Tibial nerve (tissue), 4 donors: ENCODE data around the gene HSBP1. TPM values are rescaled to one million over a fixed set of nuclear protein-coding genes. Genes with fewer than 3 reads are reported as not detected.

ENCODE experiments used
- DNase-seq, 2 donors: peaks; one replicate each; pipeline ENCODE4 v3.0.0-alpha.2; 2019; ENCODE audit warnings: low spot score in 2 of 2
- H3K27ac ChIP-seq, 4 donors: fragments of 200-600 bp; sonication (generic) in 3 of 4; one replicate each; pipeline ENCODE4 v1.5.1; 2017 to 2019; ENCODE audit warnings: mild to moderate bottlenecking in 1 of 4
- H3K27me3 ChIP-seq, 2 donors: fragments of 200-600 bp; sonication (generic) in 1 of 2; one replicate each; pipeline versions ENCODE4 v1.5.1 to v1.6.0; 2017 to 2019
- H3K36me3 ChIP-seq, 3 donors: fragments of 200-600 bp; sonication (generic); one replicate each; pipeline ENCODE4 v1.5.1; 2018 to 2019
- H3K4me1 ChIP-seq, 4 donors: fragments of 200-600 bp; sonication (generic) in 3 of 4; one replicate each; pipeline ENCODE4 v1.5.1; 2017 to 2019
- H3K4me3 ChIP-seq, 4 donors: fragments of 200-600 bp; sonication (generic) in 3 of 4; one replicate each; pipeline ENCODE4 v1.5.1; 2017 to 2019; ENCODE audit warnings: mild to moderate bottlenecking in 1 of 4, moderate library complexity in 1 of 4
- H3K9me3 ChIP-seq, 4 donors: fragments of 200-600 bp; sonication (generic) in 3 of 4; one replicate each; pipeline ENCODE4 v1.5.1; 2017 to 2019
- EP300 ChIP-seq, 2 donors: sonication (generic); formaldehyde crosslinking; IDR thresholded peaks; one replicate each; pipeline ENCODE4 v1.6.1; 2017; ENCODE audit warnings: antibody characterized with exemption in 2 of 2, mild to moderate bottlenecking in 1 of 2
- POLR2A ChIP-seq, 2 donors: fragments of 450-650 bp; IDR thresholded peaks; one replicate each; pipeline ENCODE4 v1.6.1; 2017; ENCODE audit warnings: antibody characterized with exemption in 2 of 2, mild to moderate bottlenecking in 2 of 2, moderate library complexity in 2 of 2
- WGBS, 2 donors: methylation state at CpG; one replicate each; pipeline ENCODE4 v1.1.5; 2018; 5-methylcytosine and 5-hydroxymethylcytosine counted together
- total RNA-seq, 4 donors: library from RNA; depleted of rRNA; stranded (reverse); fragments of >200 nt; gene quantifications; one replicate each; pipeline ENCODE4 v1.1.0, GENCODE V29; 2016
- TF ChIP-seq, protein P1 (sequence below), 5 experiments: fragments of 200-600 bp in 3 of 5; fragments of 450-650 bp in 2 of 5; sonication (generic) in 3 of 5; IDR thresholded peaks; one replicate each; pipeline ENCODE4 v1.5.1; 2016 to 2019; ENCODE audit warnings: antibody characterized with exemption in 5 of 5, mild to moderate bottlenecking in 3 of 5, moderate library complexity in 2 of 5

HSBP1 gene
- total RNA-seq, 4 donors from 2014 or later = 7.3 to 12.6 (median 8.5) TPM

- no peak for DNase-seq
- Histone ChIP-seq H3K36me3 (no peaks in the 10 kb centered on the region), H3K4me3 (no peak overlapping the region), H3K27me3 (no peaks in the 10 kb centered on the region), H3K9me3 (no peaks in the 10 kb centered on the region), H3K4me1 (no peaks in the 10 kb centered on the region), H3K27ac (no peak overlapping the region)
- TF ChIP-seq, protein P1, sequence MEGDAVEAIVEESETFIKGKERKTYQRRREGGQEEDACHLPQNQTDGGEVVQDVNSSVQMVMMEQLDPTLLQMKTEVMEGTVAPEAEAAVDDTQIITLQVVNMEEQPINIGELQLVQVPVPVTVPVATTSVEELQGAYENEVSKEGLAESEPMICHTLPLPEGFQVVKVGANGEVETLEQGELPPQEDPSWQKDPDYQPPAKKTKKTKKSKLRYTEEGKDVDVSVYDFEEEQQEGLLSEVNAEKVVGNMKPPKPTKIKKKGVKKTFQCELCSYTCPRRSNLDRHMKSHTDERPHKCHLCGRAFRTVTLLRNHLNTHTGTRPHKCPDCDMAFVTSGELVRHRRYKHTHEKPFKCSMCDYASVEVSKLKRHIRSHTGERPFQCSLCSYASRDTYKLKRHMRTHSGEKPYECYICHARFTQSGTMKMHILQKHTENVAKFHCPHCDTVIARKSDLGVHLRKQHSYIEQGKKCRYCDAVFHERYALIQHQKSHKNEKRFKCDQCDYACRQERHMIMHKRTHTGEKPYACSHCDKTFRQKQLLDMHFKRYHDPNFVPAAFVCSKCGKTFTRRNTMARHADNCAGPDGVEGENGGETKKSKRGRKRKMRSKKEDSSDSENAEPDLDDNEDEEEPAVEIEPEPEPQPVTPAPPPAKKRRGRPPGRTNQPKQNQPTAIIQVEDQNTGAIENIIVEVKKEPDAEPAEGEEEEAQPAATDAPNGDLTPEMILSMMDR (IDR thresholded peaks at IDR 0.05) = no peak
- TF ChIP-seq POLR2A (IDR thresholded peaks at IDR 0.05) = no peak
- 20 to 39% methylated on average over 4 of the region's 4 CpGs for WGBS, 2 donors
Observed at GRCh38 chr16:83856792-83857191, 49.0 kb downstream of the HSBP1 start.

DNA sequence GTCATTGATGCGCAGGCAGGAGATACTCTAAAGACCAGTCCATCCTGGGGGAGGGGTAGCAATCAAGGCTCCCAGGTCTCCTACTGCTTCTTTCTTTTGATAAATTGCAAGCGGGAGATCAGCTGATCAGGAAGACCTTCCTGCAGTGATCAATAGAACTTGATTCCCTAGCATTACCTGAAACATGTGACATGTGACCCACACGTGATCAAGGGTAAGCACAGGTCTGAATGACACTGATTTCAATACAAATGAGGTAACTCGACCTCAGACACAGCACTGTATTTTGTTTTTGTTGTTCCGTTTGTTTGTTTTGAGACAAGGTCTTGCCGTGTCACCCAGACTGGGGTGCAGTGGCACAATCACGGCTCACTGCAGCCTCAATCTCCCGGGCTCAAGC, 51.5 kb downstream of the HSBP1 start:
- WGBS, 2 donors = 81% methylated on average over 8 of the region's 8 CpGs
- Histone ChIP-seq H3K9me3 (no peaks in the 10 kb centered on the region), H3K4me1 (no peaks in the 10 kb centered on the region), H3K4me3 (no peak overlapping the region), H3K27me3 (no peaks in the 10 kb centered on the region), H3K27ac (no peak overlapping the region), H3K36me3 (no peaks in the 10 kb centered on the region)
- TF ChIP-seq EP300 (IDR thresholded peaks at IDR 0.05) (no peak), POLR2A (IDR thresholded peaks at IDR 0.05) (no peak)
- TF ChIP-seq, protein P1 (IDR thresholded peaks at IDR 0.05) = no peak
- no peak for DNase-seq

- Histone ChIP-seq H3K27me3 (no peaks in the 10 kb centered on the region), H3K27ac (no peak overlapping the region), H3K4me3 (no peak overlapping the region), H3K4me1 (no peaks in the 10 kb centered on the region), H3K9me3 (no peaks in the 10 kb centered on the region), H3K36me3 (no peaks in the 10 kb centered on the region)
- 75 to 80% methylated on average over 7 of the region's 7 CpGs for WGBS, 2 donors
- TF ChIP-seq, protein P1 (IDR thresholded peaks at IDR 0.05) = no peak
- TF ChIP-seq POLR2A (IDR thresholded peaks at IDR 0.05) (no peak), EP300 (IDR thresholded peaks at IDR 0.05) (no peak)
- DNase-seq = no peak
Observed at GRCh38 chr16:83862661-83863060, 54.9 kb downstream of the HSBP1 start.

- Histone ChIP-seq H3K36me3 (no peaks in the 10 kb centered on the region), H3K27ac (no peak overlapping the region)
- WGBS, 2 donors = 75 to 92% methylated on average over 1 of the region's 1 CpG
Observed at GRCh38 chr16:83863682-83864081, 55.9 kb downstream of the HSBP1 start.

More at GRCh38 chr16:83863682-83864081, 55.9 kb downstream of the HSBP1 start:
- Histone ChIP-seq H3K4me3 (no peak overlapping the region), H3K9me3 (no peaks in the 10 kb centered on the region), H3K27me3 (no peaks in the 10 kb centered on the region), H3K4me1 (no peaks in the 10 kb centered on the region)
- TF ChIP-seq EP300 (IDR thresholded peaks at IDR 0.05) (no peak), POLR2A (IDR thresholded peaks at IDR 0.05) (no peak)
- TF ChIP-seq, protein P1 (IDR thresholded peaks at IDR 0.05) = no peak
- DNase-seq = no peak

Other genes with a start within 250 kb of the HSBP1 start
- gene MLYCD, start 91.1 kb downstream of the HSBP1 start, total RNA-seq = 10 to 100 TPM; 19.0 to 26.7 (median 23.0) TPM
- gene OSGIN1, start 145.3 kb downstream of the HSBP1 start, total RNA-seq = 10 to 100 TPM in 2 of 4 donors, 1 to 10 TPM in 2; 6.7 to 27.7 (median 10.3) TPM
- gene NECAB2, start 160.3 kb downstream of the HSBP1 start, total RNA-seq = under 1 TPM in 1 of 4 donors, not detected in 3; 0.90 TPM
- gene SLC38A8, start 234.8 kb downstream of the HSBP1 start, total RNA-seq = not detected